Measurements from ENCODE around the gene SYPL1.

SYPL1 gene

GRCh38 chr7:106057962-106058927, 53.9 kb downstream of the SYPL1 start:
- TF ChIP-seq CTCF (IDR thresholded peaks at IDR 0.05; ENCODE audit: borderline replicate concordance, insufficient read depth, low read depth, low read length): no peak

GRCh38 chr7:106057204-106057961, 54.7 kb downstream of the SYPL1 start:
- H3K4me3 ChIP-seq (ENCODE audit: low read depth, low read length): no peak overlapping the region
- TF ChIP-seq CTCF (IDR thresholded peaks at IDR 0.05; ENCODE audit: borderline replicate concordance, insufficient read depth, low read depth, low read length): no peak

More at GRCh38 chr7:106057962-106058927, 53.9 kb downstream of the SYPL1 start:
- no peak overlapping the region for H3K4me3 ChIP-seq (ENCODE audit: low read depth, low read length)

- peak; percentile 86 for TF ChIP-seq CTCF (IDR thresholded peaks at IDR 0.05; ENCODE audit: borderline replicate concordance, insufficient read depth, low read depth, low read length)
- no peak overlapping the region for H3K4me3 ChIP-seq (ENCODE audit: low read depth, low read length)
These were observed 55.5 kb downstream of the SYPL1 start for GRCh38 chr7:106056513-106057203.

- TF ChIP-seq CTCF (IDR thresholded peaks at IDR 0.05; ENCODE audit: borderline replicate concordance, insufficient read depth, low read depth, low read length): no peak
- no peak overlapping the region for H3K4me3 ChIP-seq (ENCODE audit: low read depth, low read length)
These were observed 57.1 kb downstream of the SYPL1 start for GRCh38 chr7:106054971-106055532.

GRCh38 chr7:106054156-106054910, 57.8 kb downstream of the SYPL1 start:
- TF ChIP-seq CTCF (IDR thresholded peaks at IDR 0.05; ENCODE audit: borderline replicate concordance, insufficient read depth, low read depth, low read length): no peak
- no peak overlapping the region for H3K4me3 ChIP-seq (ENCODE audit: low read depth, low read length)

- no peak overlapping the region for H3K4me3 ChIP-seq (ENCODE audit: low read depth, low read length)
- TF ChIP-seq CTCF (IDR thresholded peaks at IDR 0.05; ENCODE audit: borderline replicate concordance, insufficient read depth, low read depth, low read length): no peak
These were observed 59.0 kb downstream of the SYPL1 start for GRCh38 chr7:106053109-106053508.

Measured in GM12875 (cell line).